OCI-LY1 (cell line): Measurements from ENCODE around the gene UBXN1.

Experiments used
- H2AFZ ChIP-seq: fragments of 200-600 bp; sonication (generic), shearing (Covaris generic); 2 replicates; pipeline ENCODE4 v1.6.0; 2014; ENCODE audit warnings: antibody characterized with exemption, mild to moderate bottlenecking, low read length
- H3F3A ChIP-seq: fragments of 200-600 bp; sonication (generic), shearing (Covaris generic); 2 replicates; pipeline ENCODE4 v1.6.0; 2014; ENCODE audit warnings: mild to moderate bottlenecking, antibody characterized with exemption, low read length, moderate library complexity; ENCODE audit not compliant: insufficient read depth
- H3K27ac ChIP-seq: fragments of 200-600 bp; sonication (generic); 2 replicates; pipeline ENCODE4 v1.5.1; 2014; ENCODE audit warnings: low read length, mixed run types, mild to moderate bottlenecking, low read depth; ENCODE audit not compliant: poor library complexity, severe bottlenecking
- H3K27me3 ChIP-seq: fragments of 200-600 bp; sonication (generic); 2 replicates; pipeline ENCODE4 v1.6.0; 2014; ENCODE audit warnings: antibody characterized with exemption, mild to moderate bottlenecking, low read length, moderate library complexity; ENCODE audit not compliant: insufficient read depth
- H3K36me3 ChIP-seq: fragments of 200-600 bp; sonication (generic); 2 replicates; pipeline ENCODE4 v1.6.1; 2014; ENCODE audit warnings: mild to moderate bottlenecking, antibody characterized with exemption, low read length, moderate library complexity, mixed read lengths; ENCODE audit not compliant: insufficient read depth
- H3K4me1 ChIP-seq: fragments of 200-600 bp; sonication (generic); 2 replicates; pipeline ENCODE4 v1.5.1; 2014; ENCODE audit warnings: mild to moderate bottlenecking, low read length, moderate library complexity; ENCODE audit not compliant: insufficient read depth, severe bottlenecking
- H3K4me2 ChIP-seq: fragments of 200-600 bp; sonication (generic), shearing (Covaris generic); 2 replicates; pipeline ENCODE4 v1.6.1; 2014; ENCODE audit warnings: low read length
- H3K4me3 ChIP-seq: fragments of 200-600 bp; sonication (generic); 2 replicates; pipeline ENCODE4 v1.5.1; 2014; ENCODE audit warnings: low read length, low read depth, mild to moderate bottlenecking, mixed read lengths; ENCODE audit not compliant: poor library complexity, severe bottlenecking
- H3K79me2 ChIP-seq: fragments of 200-600 bp; shearing (Covaris generic); 2 replicates; pipeline ENCODE4 v1.6.1; 2016; ENCODE audit warnings: mixed run types, low read length, mixed read lengths; ENCODE audit not compliant: insufficient read depth
- H3K9ac ChIP-seq: fragments of 200-600 bp; sonication (generic), shearing (Covaris generic); 2 replicates; pipeline ENCODE4 v1.6.1; 2014; ENCODE audit warnings: mild to moderate bottlenecking, low read length, mixed read lengths
- H3K9me2 ChIP-seq: fragments of 200-600 bp; sonication (generic), shearing (Covaris generic); 2 replicates; pipeline ENCODE4 v1.6.1; 2014; ENCODE audit warnings: low read depth, mild to moderate bottlenecking, low read length, mixed read lengths
- H3K9me3 ChIP-seq: fragments of 200-600 bp; shearing (Covaris generic); 2 replicates; pipeline ENCODE4 v1.6.1; 2014; ENCODE audit warnings: low read length, mixed read lengths
- H4K20me1 ChIP-seq: fragments of 200-600 bp; sonication (generic), shearing (Covaris generic); 2 replicates; pipeline ENCODE4 v1.6.0; 2016; ENCODE audit warnings: mild to moderate bottlenecking, low read length; ENCODE audit not compliant: insufficient read depth
- CTCF ChIP-seq: fragments of 200-600 bp; sonication (generic), shearing (Covaris generic); IDR thresholded peaks from 2 replicates; pipeline ENCODE4 v1.5.1; 2017; ENCODE audit warnings: mild to moderate bottlenecking, antibody characterized with exemption, low read length, moderate library complexity, mixed read lengths
- EZH2 ChIP-seq: fragments of 200-600 bp; sonication (generic), shearing (Covaris generic); IDR thresholded peaks from 2 replicates; pipeline ENCODE4 v1.8.0; 2017; ENCODE audit warnings: borderline replicate concordance, mixed run types, mild to moderate bottlenecking, antibody characterized with exemption, low read length, moderate library complexity, mixed read lengths

The UBXN1 gene

GRCh38 chr11:62673196-62673525 lies 5.7 kb downstream of the UBXN1 start:
- no peaks in the 10 kb centered on the region for H3K9me2 ChIP-seq
- TF ChIP-seq EZH2 (no peak), CTCF (no peak)
- peak overlapping the region; percentile 95 for H3K9ac ChIP-seq
- peak overlapping the region; percentile 91 for H3K4me3 ChIP-seq
- no peaks in the 10 kb centered on the region for H3F3A ChIP-seq
- no peaks in the 10 kb centered on the region for H3K9me3 ChIP-seq
- H3K36me3 ChIP-seq = peaks cover 34% of the 10 kb centered on the region; the same call in 1 of the 2 replicates
- H3K27me3 ChIP-seq = no peaks in the 10 kb centered on the region
- H4K20me1 ChIP-seq = no peaks in the 10 kb centered on the region
- peak overlapping the region; percentile 93 for H3K4me2 ChIP-seq
- H2AFZ ChIP-seq = no peak overlapping the region
- peaks cover 52% of the 10 kb centered on the region for H3K4me1 ChIP-seq
- peak overlapping the region; percentile 93 for H3K27ac ChIP-seq
- 0 out of 2 replicates have a peak, but pooled peaks cover 4% of the 10 kb centered on the region for H3K79me2 ChIP-seq

- H3K4me3 ChIP-seq = peak within 1 kb of the TSS; percentile 91
- no peaks in the 10 kb centered on the region for H3K9me2 ChIP-seq
- no peaks in the 10 kb centered on the region for H4K20me1 ChIP-seq
- peak within 1 kb of the TSS; percentile 95 for H3K9ac ChIP-seq
- peaks cover 36% of the 10 kb centered on the region; the same call in 1 of the 2 replicates for H3K36me3 ChIP-seq
- no peaks in the 10 kb centered on the region for H3K27me3 ChIP-seq
- peaks cover 53% of the 10 kb centered on the region for H3K4me1 ChIP-seq
- no peaks in the 10 kb centered on the region for H3F3A ChIP-seq
- no peaks in the 10 kb centered on the region for H3K9me3 ChIP-seq
- H3K4me2 ChIP-seq = peak within 1 kb of the TSS; percentile 93
- H3K79me2 ChIP-seq = 0 out of 2 replicates have a peak, but pooled peaks cover 4% of the 10 kb centered on the region
- TF ChIP-seq EZH2 (no peak), CTCF (no peak)
- no peak within 1 kb of the TSS for H2AFZ ChIP-seq
- H3K27ac ChIP-seq = peak within 1 kb of the TSS; percentile 93
Measured at GRCh38 chr11:62671608-62672389, 7.1 kb downstream of the UBXN1 start, which contains the start of the genes LBHD1 and UQCC3. TSS of gene LBHD1 (minus strand) at chr11:62672267. CDS start at chr11:62670031, 2,236 bp downstream. TSS of gene UQCC3 (plus strand) at chr11:62671673. CDS start at chr11:62671746, 73 bp downstream.

GRCh38 chr11:62671236-62671607 lies 7.7 kb downstream of the UBXN1 start:
- H3K9me3 ChIP-seq = no peaks in the 10 kb centered on the region
- H3K27ac ChIP-seq = peak overlapping the region; percentile 93
- peak overlapping the region; percentile 91 for H3K4me3 ChIP-seq
- H3K9me2 ChIP-seq = no peaks in the 10 kb centered on the region
- H3K4me1 ChIP-seq = peaks cover 59% of the 10 kb centered on the region
- TF ChIP-seq CTCF (no peak), EZH2 (no peak)
- H3F3A ChIP-seq = no peaks in the 10 kb centered on the region
- H3K9ac ChIP-seq = peak overlapping the region; percentile 95
- H2AFZ ChIP-seq = no peak overlapping the region
- no peaks in the 10 kb centered on the region for H4K20me1 ChIP-seq
- H3K36me3 ChIP-seq = peaks cover 36% of the 10 kb centered on the region
- H3K4me2 ChIP-seq = peak overlapping the region; percentile 93
- H3K27me3 ChIP-seq = no peaks in the 10 kb centered on the region
- H3K79me2 ChIP-seq = 0 out of 2 replicates have a peak, but pooled peaks cover 4% of the 10 kb centered on the region
